COLO668 (cell line): Measurements from ENCODE around the gene FMNL2.

Source experiments
- DNase-seq: peaks from one replicate; lab custom pipeline; 2025; ENCODE audit not compliant: unreplicated experiment; lab: John Stamatoyannopoulos, UW

FMNL2 gene

DNA sequence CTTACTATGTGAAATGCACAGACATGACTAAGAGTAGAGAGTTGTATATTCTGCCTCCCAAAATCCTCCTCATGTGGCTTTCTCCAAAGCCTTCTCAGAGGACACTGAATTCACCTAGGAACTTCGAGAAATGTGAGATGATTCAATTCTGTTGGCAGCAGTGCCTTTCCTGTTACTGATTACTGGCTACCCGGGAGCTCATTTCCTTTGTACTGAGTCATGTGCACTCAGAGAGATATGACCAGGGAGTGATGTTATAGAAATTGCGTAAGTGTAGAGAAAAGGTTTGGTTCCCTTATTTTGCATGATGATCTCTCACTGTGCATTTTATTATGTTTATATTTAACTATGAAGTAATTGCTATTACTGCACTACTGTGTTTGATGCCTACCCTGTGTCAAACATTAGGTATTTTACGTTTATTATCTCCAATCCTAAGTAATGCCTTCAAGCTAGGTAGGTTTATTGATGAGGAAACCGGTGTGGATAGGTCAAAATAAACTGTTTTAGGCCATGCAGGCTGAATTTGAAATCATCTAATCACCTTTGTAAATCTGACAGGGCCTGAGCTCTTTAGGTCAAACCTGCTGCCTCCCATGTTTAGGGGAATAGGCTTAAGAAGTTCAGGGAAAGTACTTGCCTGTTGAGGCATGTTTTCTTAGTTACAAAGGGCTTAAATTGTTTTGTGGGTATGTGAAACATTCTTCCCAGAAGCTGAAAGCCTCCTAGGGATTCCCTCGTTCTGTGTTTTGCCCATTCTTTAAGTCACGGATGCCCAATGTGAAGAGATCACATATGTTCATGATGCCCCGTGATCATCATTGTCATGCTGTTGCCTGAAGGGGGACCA is 86.8 kb downstream of the FMNL2 start:
- no peak for DNase-seq

DNA sequence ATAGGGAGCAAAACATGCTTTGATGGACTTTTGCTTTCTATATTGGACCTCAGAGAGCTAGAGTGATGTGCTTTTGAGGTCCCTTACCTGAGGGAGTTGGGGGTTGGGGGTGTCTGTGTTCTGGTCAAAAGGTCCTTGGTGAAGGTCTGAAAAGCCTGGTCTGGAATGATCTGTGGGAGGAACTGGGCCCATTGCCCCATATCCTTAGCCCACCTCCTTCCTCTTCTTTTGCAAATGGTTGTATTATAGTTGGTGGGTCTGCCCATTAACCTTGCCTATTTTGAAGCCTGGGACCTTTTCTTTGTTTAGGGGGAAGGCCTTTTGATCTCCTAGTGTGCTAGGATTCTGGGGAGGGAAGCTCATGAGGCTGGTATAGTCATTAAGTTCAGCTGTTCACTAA is 88.7 kb downstream of the FMNL2 start:
- no peak for DNase-seq

- no peak for DNase-seq
Measured at GRCh38 chr2:152425765-152426727, 91.1 kb downstream of the FMNL2 start.

DNA sequence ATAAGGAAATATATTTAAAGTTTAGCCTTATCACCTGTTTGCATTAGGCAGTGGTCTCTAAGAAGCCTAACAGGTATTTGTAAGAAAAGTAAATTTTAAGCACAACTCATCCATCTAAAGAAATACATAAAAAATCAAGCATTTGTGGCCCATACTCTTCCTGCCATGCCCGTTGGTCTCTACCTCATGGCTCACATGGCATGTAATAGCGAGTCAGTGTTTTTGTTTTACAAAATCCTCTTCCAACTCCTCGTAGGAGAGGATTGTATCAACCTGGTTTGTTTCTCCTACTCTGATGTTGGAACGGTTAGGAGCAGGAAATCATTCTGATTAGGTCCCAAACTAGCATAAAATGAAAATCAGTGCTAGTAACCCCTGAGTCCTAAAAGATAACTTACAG is 91.8 kb downstream of the FMNL2 start:
- DNase-seq = no peak

DNA sequence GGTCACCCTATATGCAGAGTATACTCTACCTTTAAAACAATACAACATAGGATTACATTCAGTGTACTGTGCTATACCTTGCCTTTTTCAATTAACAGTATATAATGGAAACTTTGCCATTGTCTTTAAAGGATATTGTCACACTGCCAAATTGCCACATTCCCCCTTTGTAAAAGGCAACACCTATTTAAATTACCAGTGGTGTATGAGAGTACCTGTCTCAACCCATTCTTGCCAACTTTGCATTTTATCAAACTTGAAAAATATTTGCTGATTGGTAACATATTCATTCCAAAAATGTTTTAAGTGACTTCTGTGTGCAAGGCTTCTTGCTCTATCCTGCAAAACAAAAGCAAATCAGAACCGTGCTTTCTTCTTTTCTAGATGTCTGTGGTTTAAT is 92.9 kb downstream of the FMNL2 start:
- DNase-seq = no peak

- DNase-seq = no peak
Measured at GRCh38 chr2:152428800-152429582, 94.0 kb downstream of the FMNL2 start.

GRCh38 chr2:152430876-152431275 is 95.9 kb downstream of the FMNL2 start:
- no peak for DNase-seq

- no peak for DNase-seq
Measured at GRCh38 chr2:152431370-152432098, 96.6 kb downstream of the FMNL2 start.

GRCh38 chr2:152432206-152432653 is 97.3 kb downstream of the FMNL2 start:
- no peak for DNase-seq

- no peak for DNase-seq
Measured at GRCh38 chr2:152432765-152433164, 97.8 kb downstream of the FMNL2 start.

- DNase-seq = no peak
Measured at GRCh38 chr2:152433289-152433688, 98.3 kb downstream of the FMNL2 start.

GRCh38 chr2:152433791-152434190 is 98.8 kb downstream of the FMNL2 start:
- DNase-seq = no peak

GRCh38 chr2:152434395-152435182 is 99.6 kb downstream of the FMNL2 start:
- no peak for DNase-seq

DNA sequence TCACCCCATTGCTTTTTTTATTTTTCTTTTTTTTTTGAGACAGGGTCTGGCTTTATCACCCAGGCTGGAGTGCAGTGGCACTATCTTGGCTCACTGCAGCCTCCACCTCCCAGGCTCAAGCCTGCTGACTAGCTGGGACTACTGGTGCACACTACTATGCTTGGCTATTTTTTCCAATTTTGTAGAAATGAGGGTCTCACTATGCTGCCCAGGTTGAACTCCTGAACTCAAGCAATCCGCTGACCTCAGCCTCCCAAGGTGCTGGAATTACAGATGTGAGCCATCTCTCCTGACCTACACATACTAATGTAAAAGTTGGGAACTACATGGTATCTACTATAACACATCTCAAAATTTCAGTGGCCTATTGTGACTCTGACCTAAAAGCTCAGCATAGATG is 101.2 kb downstream of the FMNL2 start:
- DNase-seq = no peak

GRCh38 chr2:152437276-152438108 is 102.5 kb downstream of the FMNL2 start:
- no peak for DNase-seq

GRCh38 chr2:152440049-152440448 is 105.1 kb downstream of the FMNL2 start:
- DNase-seq = no peak

DNA sequence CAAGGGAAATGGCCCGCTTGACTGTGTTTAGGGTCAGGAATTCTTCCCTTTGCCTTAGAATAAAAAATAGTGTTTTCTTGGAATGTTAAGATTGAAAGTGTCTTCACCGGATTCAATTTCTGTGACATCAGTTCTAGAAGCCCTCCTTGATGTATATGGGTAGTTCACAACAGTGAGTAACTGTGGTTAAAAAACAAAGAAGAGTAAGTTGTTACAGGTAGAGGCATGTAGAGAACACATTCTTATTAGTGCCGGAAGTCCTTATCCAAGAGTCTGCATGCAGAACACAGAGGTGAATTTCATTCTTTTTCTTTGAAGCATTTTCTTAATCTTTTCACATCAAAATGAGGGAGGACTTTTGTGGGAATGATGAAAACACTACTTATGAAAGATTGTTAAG is 105.5 kb downstream of the FMNL2 start:
- no peak for DNase-seq

DNA sequence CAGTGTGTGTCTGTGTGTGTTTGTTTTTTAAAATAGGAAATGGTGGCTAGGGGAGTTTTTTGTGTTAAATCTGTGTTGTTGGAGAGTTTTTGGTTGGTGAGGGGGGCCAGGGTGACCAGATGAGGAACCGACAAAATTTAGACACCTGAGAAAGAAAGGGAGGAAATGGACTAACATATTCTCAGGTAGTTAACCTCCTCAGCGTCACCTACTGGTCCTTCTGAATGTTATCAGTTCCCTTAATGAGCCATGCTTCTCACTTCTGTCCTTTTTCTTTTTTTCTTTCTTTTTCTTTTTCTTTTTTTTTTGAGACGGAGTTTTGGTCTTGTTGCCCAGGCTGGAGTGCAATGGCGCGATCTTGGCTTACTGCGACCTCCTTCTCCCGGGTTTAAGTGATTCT is 107.0 kb downstream of the FMNL2 start:
- no peak for DNase-seq

- DNase-seq = no peak
Measured at GRCh38 chr2:152443771-152444170, 108.8 kb downstream of the FMNL2 start.
